Measurements from ENCODE around the gene CWC27. TPM values are rescaled to one million over a fixed set of nuclear protein-coding genes. Genes with fewer than 3 reads are reported as not detected.

Gene CWC27
- total and polyA plus RNA-seq, 3 donors from 2014 or later, result 12.4 to 22.9 (median 17.5) TPM

DNA sequence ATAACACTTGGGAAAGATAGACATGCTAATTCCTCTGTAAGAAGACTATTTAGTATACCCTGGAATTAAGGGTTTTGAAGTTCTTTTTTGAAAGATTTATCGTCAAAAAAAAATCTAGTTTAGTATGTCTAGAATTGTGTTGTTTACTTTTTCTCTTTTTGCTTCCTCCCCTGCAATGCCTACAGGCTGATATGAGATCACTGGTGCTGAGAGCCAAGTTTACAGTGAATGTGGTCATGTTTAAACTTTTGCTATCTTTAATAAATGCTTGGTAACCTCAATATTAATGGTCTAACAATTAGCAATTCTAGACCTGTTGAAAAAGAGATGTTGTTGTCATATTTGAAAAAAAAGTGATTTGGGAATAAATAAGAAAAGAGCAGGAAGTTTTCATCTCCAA is 86.1 kb downstream of the CWC27 start:
- H3K36me3 ChIP-seq (ENCODE audit: low read depth, missing control alignments), result no peaks in the 10 kb centered on the region
- 77 to 98% methylated on average over 1 of the region's 1 CpG for WGBS, 2 donors
- intact Hi-C loops (cut with DNase I; ENCODE audit: low total_unique reads), result no loop called here
- H3K27ac ChIP-seq, result no peak overlapping the region
- H3K27me3 ChIP-seq, result no peaks in the 10 kb centered on the region
- no peaks in the 10 kb centered on the region for H3K4me1 ChIP-seq
- H3K4me3 ChIP-seq, result no peak overlapping the region
- no peak for TF ChIP-seq POLR2A (IDR thresholded peaks at IDR 0.05)
- TF ChIP-seq, protein P1, sequence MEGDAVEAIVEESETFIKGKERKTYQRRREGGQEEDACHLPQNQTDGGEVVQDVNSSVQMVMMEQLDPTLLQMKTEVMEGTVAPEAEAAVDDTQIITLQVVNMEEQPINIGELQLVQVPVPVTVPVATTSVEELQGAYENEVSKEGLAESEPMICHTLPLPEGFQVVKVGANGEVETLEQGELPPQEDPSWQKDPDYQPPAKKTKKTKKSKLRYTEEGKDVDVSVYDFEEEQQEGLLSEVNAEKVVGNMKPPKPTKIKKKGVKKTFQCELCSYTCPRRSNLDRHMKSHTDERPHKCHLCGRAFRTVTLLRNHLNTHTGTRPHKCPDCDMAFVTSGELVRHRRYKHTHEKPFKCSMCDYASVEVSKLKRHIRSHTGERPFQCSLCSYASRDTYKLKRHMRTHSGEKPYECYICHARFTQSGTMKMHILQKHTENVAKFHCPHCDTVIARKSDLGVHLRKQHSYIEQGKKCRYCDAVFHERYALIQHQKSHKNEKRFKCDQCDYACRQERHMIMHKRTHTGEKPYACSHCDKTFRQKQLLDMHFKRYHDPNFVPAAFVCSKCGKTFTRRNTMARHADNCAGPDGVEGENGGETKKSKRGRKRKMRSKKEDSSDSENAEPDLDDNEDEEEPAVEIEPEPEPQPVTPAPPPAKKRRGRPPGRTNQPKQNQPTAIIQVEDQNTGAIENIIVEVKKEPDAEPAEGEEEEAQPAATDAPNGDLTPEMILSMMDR (IDR thresholded peaks at IDR 0.05), result no peak
- H3K9me3 ChIP-seq, result no peaks in the 10 kb centered on the region
- DNase-seq, result no peak

DNA sequence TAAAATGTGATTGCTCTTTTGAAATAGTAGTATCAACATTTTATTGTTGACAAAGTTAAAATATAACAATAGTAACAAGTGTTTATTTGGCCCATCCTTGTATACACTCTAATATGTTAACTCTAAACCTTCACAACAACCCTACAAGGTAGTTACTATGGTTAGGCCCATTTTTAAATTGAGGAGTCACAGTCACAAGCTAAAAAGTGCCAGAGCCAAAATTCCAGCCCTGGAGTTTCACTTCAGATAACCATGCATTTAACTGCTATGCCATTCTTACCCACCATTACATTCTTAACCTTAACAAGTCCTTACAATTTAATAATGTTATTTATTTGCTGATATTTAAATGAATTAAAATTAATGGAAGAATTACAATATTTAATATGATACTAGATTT is 91.2 kb downstream of the CWC27 start:
- H3K27me3 ChIP-seq, result no peaks in the 10 kb centered on the region
- H3K4me3 ChIP-seq, result no peak overlapping the region
- no peaks in the 10 kb centered on the region for H3K36me3 ChIP-seq (ENCODE audit: low read depth, missing control alignments)
- H3K4me1 ChIP-seq, result no peaks in the 10 kb centered on the region
- no peaks in the 10 kb centered on the region for H3K9me3 ChIP-seq
- DNase-seq, result no peak
- H3K27ac ChIP-seq, result no peak overlapping the region
- TF ChIP-seq POLR2A (IDR thresholded peaks at IDR 0.05), result no peak
- TF ChIP-seq, protein P1 (IDR thresholded peaks at IDR 0.05), result no peak
- intact Hi-C loops (cut with DNase I; ENCODE audit: low total_unique reads), result no loop called here

DNA sequence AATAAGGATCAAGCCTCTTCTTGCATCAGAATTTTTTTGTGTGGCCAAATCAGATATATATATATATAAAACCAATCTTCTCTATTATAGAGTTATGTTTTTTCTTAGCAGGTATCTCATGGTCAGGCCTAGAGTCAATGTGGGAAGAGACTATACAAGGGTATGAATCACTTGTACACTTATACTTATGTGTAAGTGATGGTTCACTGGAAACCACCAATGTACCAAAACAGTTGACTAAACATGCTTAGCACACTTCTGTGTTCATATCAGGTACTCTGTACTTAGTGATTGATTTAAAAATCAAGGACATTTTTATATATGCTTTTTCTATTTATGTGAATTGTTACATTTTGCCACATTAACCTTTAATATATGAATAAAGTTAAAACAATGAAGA is 92.6 kb downstream of the CWC27 start:
- intact Hi-C loops (cut with DNase I; ENCODE audit: low total_unique reads), result no loop called here
- Histone ChIP-seq H3K4me3 (no peak overlapping the region), H3K4me1 (no peaks in the 10 kb centered on the region)

DNA sequence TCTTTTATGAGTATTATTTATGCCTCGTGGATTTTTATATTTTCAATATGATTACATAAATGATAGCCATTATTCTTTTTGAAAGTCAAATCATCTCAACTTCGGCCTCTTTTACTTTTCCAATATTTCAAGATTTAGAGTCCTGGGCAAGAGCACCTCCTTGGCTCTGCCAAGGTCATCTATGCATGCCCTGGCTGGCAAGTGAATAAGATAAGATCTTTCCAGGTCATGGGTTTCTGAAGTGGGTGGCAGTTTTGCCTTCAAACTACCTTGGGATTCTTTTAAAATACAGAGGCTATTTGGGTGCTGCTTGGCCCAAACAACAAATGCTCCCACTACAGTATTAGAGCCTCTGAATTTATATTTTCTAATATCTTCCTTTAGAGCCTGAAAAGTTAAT is 95.4 kb downstream of the CWC27 start:
- no peak overlapping the region for H3K4me3 ChIP-seq
- intact Hi-C loops (cut with DNase I; ENCODE audit: low total_unique reads), result no loop called here

More for the DNA sequence above, 92.6 kb downstream of the CWC27 start:
- Histone ChIP-seq H3K27ac (no peak overlapping the region), H3K27me3 (no peaks in the 10 kb centered on the region), H3K36me3 (ENCODE audit: low read depth, missing control alignments) (no peaks in the 10 kb centered on the region), H3K9me3 (no peaks in the 10 kb centered on the region)
- DNase-seq, result no peak
- no peak for TF ChIP-seq POLR2A (IDR thresholded peaks at IDR 0.05)
- TF ChIP-seq, protein P1 (IDR thresholded peaks at IDR 0.05), result no peak

DNA sequence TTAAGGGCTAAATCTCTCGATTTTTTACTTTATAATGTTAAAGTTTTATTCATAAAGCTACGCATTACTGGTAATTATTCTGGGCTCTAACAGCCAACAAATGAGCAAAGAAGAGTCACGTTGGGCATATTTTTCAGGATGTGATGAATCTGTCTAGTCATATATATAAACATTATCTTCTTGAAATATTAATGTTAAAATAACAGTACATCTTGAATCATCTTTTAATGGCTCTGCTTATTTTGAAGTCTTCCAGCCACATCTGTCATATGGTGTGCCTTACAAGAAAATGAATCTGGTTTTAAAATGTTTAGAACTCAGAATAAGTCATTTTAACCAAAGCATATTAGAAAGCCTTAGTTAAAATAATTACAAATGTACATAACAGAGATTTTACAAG is 96.9 kb downstream of the CWC27 start:
- Histone ChIP-seq H3K4me3 (no peak overlapping the region), H3K36me3 (ENCODE audit: low read depth, missing control alignments) (no peaks in the 10 kb centered on the region), H3K27ac (no peak overlapping the region), H3K27me3 (no peaks in the 10 kb centered on the region), H3K9me3 (no peaks in the 10 kb centered on the region), H3K4me1 (no peaks in the 10 kb centered on the region)
- WGBS, 2 donors, result 81 to 86% methylated on average over 3 of the region's 3 CpGs
- DNase-seq, result no peak
- intact Hi-C loops (cut with DNase I; ENCODE audit: low total_unique reads), result no loop called here
- TF ChIP-seq, protein P1 (IDR thresholded peaks at IDR 0.05), result no peak
- TF ChIP-seq POLR2A (IDR thresholded peaks at IDR 0.05), result no peak

More for the DNA sequence above, 95.4 kb downstream of the CWC27 start:
- no peaks in the 10 kb centered on the region for H3K36me3 ChIP-seq (ENCODE audit: low read depth, missing control alignments)
- no peak for DNase-seq
- no peaks in the 10 kb centered on the region for H3K9me3 ChIP-seq
- WGBS, 2 donors, result 85 to 88% methylated on average over 2 of the region's 2 CpGs
- H3K27ac ChIP-seq, result no peak overlapping the region
- no peaks in the 10 kb centered on the region for H3K4me1 ChIP-seq
- H3K27me3 ChIP-seq, result no peaks in the 10 kb centered on the region
- TF ChIP-seq POLR2A (IDR thresholded peaks at IDR 0.05), result no peak
- TF ChIP-seq, protein P1 (IDR thresholded peaks at IDR 0.05), result no peak

Measured in testis (tissue), 3 donors.